Lung (tissue), 16 donors: ENCODE measurements around the gene ATP5PD. TPM values are rescaled to one million over a fixed set of nuclear protein-coding genes. Genes with fewer than 3 reads are reported as not detected.

Experiments used
- ATAC-seq: fragments of 200-7000 bp; cut with Tn5 transposase; one replicate; pipeline ENCODE4 v1.9.1; 2020; ENCODE audit warnings: moderate number of reproducible peaks; ENCODE audit not compliant: insufficient read depth, low FRiP score
- DNase-seq, 3 donors: peaks; one replicate each; pipeline ENCODE4 v3.0.0-alpha.2; 2013 to 2017
- H3K27ac ChIP-seq, 2 donors: one replicate each; pipeline ENCODE4 v1.5.1; 2013; ENCODE audit warnings: mild to moderate bottlenecking in 2 of 2, moderate library complexity in 2 of 2, control low read depth in 1 of 2, inconsistent platforms in 1 of 2, low read depth in 1 of 2, low read length in 1 of 2
- H3K27me3 ChIP-seq, 3 donors: one replicate each; pipeline ENCODE4 v1.5.1; 2013; ENCODE audit warnings: low read length in 2 of 3; ENCODE audit not compliant: control insufficient read depth in 3 of 3, insufficient read depth in 3 of 3
- H3K36me3 ChIP-seq, 4 donors: one replicate each; pipeline ENCODE4 v1.5.1; 2013; ENCODE audit warnings: low read length in 4 of 4, mild to moderate bottlenecking in 1 of 4, moderate library complexity in 1 of 4; ENCODE audit not compliant: control insufficient read depth in 4 of 4, insufficient read depth in 4 of 4
- H3K4me1 ChIP-seq, 5 donors: one replicate each; pipeline ENCODE4 v1.5.1; 2013; ENCODE audit warnings: low read length in 5 of 5, mild to moderate bottlenecking in 2 of 5, moderate library complexity in 1 of 5; ENCODE audit not compliant: control insufficient read depth in 5 of 5, insufficient read depth in 5 of 5
- H3K4me3 ChIP-seq: one replicate; pipeline ENCODE4 v1.5.1; 2013; ENCODE audit warnings: mild to moderate bottlenecking, control low read depth, moderate library complexity
- H3K9ac ChIP-seq, 2 donors: one replicate each; pipeline ENCODE4 v1.5.1; 2013; ENCODE audit warnings: low read length in 2 of 2, control low read depth in 1 of 2; ENCODE audit not compliant: insufficient read depth in 1 of 2
- H3K9me3 ChIP-seq, 4 donors: one replicate each; pipeline ENCODE4 v1.5.1; 2013; ENCODE audit warnings: low read length in 3 of 4, mild to moderate bottlenecking in 1 of 4, moderate library complexity in 1 of 4; ENCODE audit not compliant: control insufficient read depth in 4 of 4, insufficient read depth in 3 of 4
- CTCF ChIP-seq: IDR thresholded peaks from 2 replicates; pipeline ENCODE4 v1.5.1; 2012; ENCODE audit warnings: mild to moderate bottlenecking; ENCODE audit errors: control extremely low read depth, extremely low read depth
- WGBS, 2 donors: extraction: QIAGEN DNeasy Blood & Tissue Kit; methylation state at CpG; one replicate each; pipeline ENCODE4 v1.1.7; 2013; 5-methylcytosine and 5-hydroxymethylcytosine counted together
- long read RNA-seq, 5 donors: transcript quantifications; one replicate each; lab custom pipeline, GENCODE V29; 2026
- polyA plus RNA-seq, 2 donors: library from polyadenylated mRNA; stranded (reverse); fragments of 200-250 nt; gene quantifications; one replicate each; pipeline ENCODE4 v1.2.1, GENCODE V29; 2013
- total RNA-seq, 2 donors: library from RNA; depleted of rRNA in 1 of 2; stranded (reverse); fragments of >200 nt in 1 of 2; gene quantifications; one replicate each; pipeline ENCODE4 v1.2.1, GENCODE V29; 2014 to 2021
- donor health status: control.
- donor health status: control.
- donor health status: Bipolar disorder and iron deficiency.
- donor health status: healthy.
- donor health status: DM: yes; HTN: yes; CAD: no.

Gene ATP5PD
- total RNA-seq: 100 to 1,000 TPM; 110 to 238 TPM
- polyA plus RNA-seq: 100 to 1,000 TPM; 277 to 736 TPM
- long read RNA-seq, donor 1, transcript ATP5PD-204 (2 exons, 2,191 nt): minor isoform, 24 of 194 reads
- long read RNA-seq, donor 1, transcript ATP5PD-201 (6 exons, 603 nt): major isoform, 93 of 194 reads
- long read RNA-seq, donor 1, partial matches to known transcripts: 66 of 194 reads
- long read RNA-seq, donor 1, other reads (novel, unspliced or antisense): 9 of 194 reads
- long read RNA-seq, donor 2, transcript ATP5PD-201 (6 exons, 603 nt): major isoform, 50 of 95 reads
- long read RNA-seq, donor 2, transcript ATP5PD-204 (2 exons, 2,191 nt): minor isoform, 14 of 95 reads
- long read RNA-seq, donor 2, partial matches to known transcripts: 30 of 95 reads
- long read RNA-seq, donor 2, other reads (novel, unspliced or antisense): 0 of 95 reads
- long read RNA-seq, donor 3, transcript ATP5PD-204 (2 exons, 2,191 nt): minor isoform, 13 of 123 reads
- long read RNA-seq, donor 3, transcript ATP5PD-201 (6 exons, 603 nt): major isoform, 60 of 123 reads
- long read RNA-seq, donor 3, partial matches to known transcripts: 40 of 123 reads
- long read RNA-seq, donor 3, other reads (novel, unspliced or antisense): 8 of 123 reads
- long read RNA-seq, donor 4, transcript ATP5PD-201 (6 exons, 603 nt): major isoform, 61 of 133 reads
- long read RNA-seq, donor 4, transcript ATP5PD-204 (2 exons, 2,191 nt): minor isoform, 19 of 133 reads
- long read RNA-seq, donor 4, partial matches to known transcripts: 47 of 133 reads
- long read RNA-seq, donor 4, other reads (novel, unspliced or antisense): 6 of 133 reads
- long read RNA-seq, donor 5, transcript ATP5PD-201 (6 exons, 603 nt): major isoform, 132 of 256 reads
- long read RNA-seq, donor 5, transcript ATP5PD-204 (2 exons, 2,191 nt): minor isoform, 26 of 256 reads
- long read RNA-seq, donor 5, partial matches to known transcripts: 79 of 256 reads
- long read RNA-seq, donor 5, other reads (novel, unspliced or antisense): 17 of 256 reads

DNA sequence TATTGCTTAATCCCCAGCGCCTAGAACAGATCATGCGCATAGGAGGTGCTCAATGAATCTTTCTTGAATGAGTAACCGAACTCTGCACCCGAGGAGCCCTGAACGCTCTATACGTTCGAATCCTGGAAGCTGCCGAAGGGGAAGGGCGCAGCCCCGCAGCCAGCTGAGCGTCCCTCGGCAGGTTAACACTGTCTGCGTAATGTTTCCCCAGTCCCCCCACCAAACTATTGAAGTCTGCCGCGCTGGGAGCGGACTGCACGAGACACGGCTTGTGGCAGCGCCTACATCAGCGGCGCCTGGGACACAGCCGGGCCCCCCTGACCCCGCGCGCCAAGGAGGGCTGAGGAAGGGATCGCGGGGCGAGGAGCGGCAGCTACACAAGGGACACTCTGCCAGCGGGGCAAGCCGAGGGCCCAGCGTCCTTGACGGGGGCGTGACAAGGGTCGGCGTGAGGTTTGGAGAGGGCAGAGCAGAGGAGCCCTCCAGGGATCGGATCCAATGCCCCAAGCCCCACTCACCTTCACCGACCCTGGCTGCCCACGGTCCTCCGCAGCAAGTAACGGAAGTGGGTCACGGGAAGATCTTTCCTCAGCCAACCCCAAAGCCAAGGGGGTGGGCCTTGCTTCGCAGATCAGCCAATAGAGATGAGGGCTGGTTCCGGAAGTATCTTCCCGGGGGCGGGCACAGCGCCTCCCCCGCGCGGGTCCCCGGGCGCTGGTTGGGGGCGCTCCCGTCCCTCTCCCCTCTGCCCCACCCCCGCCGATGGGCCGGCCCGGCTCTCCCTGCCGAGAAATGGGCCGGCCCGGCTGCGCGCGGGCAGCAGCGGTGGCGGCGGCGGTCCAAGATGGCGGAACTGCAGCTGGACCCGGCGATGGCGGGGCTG is at the start of gene ATP5PD, which contains the start of gene KCTD2:
TSS of gene ATP5PD (minus strand) at position 563 of the 883 bp plus-strand sequence. CDS start 4,319 bp downstream, outside the sequence.
TSS of gene KCTD2 (plus strand) at position 819 of the 883 bp plus-strand sequence. CDS start at position 845, 26 bp downstream.
- Histone ChIP-seq H3K27ac (peak within 1 kb of the TSS; percentile 98 to 99), H3K4me3 (peak within 1 kb of the TSS; percentile 94), H3K9ac (peak within 1 kb of the TSS; percentile 49 to 77), H3K27me3 (no peaks in the 10 kb centered on the region), H3K4me1 (peaks cover 0 to 18% (median 3%) of the 10 kb centered on the region in 5 donors), H3K9me3 (no peaks in the 10 kb centered on the region), H3K36me3 (peaks cover 5 to 10% (median 7%) of the 10 kb centered on the region in 4 donors)
- 0 to 1% methylated on average over 52 to 72 of the region's 72 CpGs for WGBS, 2 donors
- ATAC-seq (peak; percentile 99), DNase-seq (peak; percentile 97 to 98 (median 97))
- TF ChIP-seq CTCF: peak; percentile 3

DNA sequence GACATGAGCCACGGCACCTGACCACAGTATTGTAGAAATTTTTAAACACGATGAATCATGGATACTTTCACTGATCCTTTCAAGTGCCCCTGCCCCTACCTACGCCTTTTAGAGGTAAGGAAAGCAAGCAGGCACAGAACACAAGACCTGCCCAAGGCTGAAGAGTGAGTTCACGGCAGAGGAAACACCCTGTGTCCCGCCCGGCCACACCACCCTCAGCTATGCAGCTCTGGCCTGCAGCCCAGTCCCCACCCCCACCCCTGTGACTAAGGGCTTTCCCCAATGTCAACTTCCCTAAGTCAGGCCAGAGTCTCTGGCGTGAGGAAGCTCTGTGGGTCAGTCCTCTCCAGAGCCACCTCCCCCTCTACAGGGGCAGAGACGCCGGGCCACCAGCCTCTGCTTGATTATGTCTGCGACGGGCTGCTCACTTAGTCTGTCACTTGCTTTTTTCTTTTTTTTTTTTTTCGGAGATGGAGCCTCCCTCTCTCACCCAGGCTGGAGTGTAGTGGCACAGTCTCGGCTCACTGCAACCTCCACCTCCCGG is 49.4 kb upstream of the ATP5PD start:
- DNase-seq (peak; percentile 69 to 85 (median 80)), ATAC-seq (peak; percentile 85)
- no peak overlapping the region for H3K4me3 ChIP-seq
- peak overlapping the region in 1 of 2 donors; percentile 57 for H3K27ac ChIP-seq
- peaks cover 0 to 20% (median 14%) of the 10 kb centered on the region in 4 donors for H3K36me3 ChIP-seq
- TF ChIP-seq CTCF: no peak
- 18 to 24% methylated on average over 14 of the region's 14 CpGs for WGBS, 2 donors
- peaks cover 0 to 6% (median 0%) of the 10 kb centered on the region in 4 donors for H3K9me3 ChIP-seq
- H3K4me1 ChIP-seq: peaks cover 0 to 26% (median 16%) of the 10 kb centered on the region in 5 donors
- H3K9ac ChIP-seq: no peak overlapping the region
- no peaks in the 10 kb centered on the region for H3K27me3 ChIP-seq

DNA sequence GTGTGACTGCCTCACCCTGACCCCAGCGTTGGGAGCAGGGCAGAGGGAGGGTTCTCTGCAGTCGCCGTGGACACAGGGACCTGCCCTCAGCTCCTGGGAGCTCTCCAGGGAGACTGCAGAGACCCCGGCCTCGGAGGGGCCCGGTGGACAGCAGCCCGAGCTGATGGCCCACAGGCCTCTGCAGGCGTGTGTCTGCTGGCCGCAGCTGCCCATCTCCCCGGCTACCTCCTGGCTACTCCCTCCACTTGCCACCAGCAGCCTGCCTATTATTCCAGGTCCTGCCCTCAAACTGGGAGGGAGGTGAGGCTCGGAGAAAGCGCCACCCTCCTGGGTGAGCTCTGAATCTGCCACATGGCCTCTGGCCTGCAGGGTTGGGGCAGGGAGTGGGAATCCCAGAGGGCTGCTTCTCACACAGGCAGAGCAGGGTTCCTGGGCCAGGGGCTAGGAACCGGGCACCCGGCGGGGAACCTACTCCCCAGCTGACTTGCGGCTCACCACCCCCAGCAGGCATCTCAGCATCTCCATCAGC is 48.2 kb upstream of the ATP5PD start:
- DNase-seq (no peak), ATAC-seq (no peak)
- WGBS, 2 donors: 76 to 82% methylated on average over 16 of the region's 16 CpGs
- Histone ChIP-seq H3K9me3 (peaks cover 0 to 2% (median 0%) of the 10 kb centered on the region in 4 donors), H3K4me3 (no peak overlapping the region), H3K9ac (no peak overlapping the region), H3K4me1 (peaks cover 0 to 33% (median 21%) of the 10 kb centered on the region in 5 donors), H3K36me3 (peaks cover 0 to 13% (median 11%) of the 10 kb centered on the region in 4 donors), H3K27ac (peak overlapping the region in 1 of 2 donors; percentile 76), H3K27me3 (no peaks in the 10 kb centered on the region)
- no peak for TF ChIP-seq CTCF
